MM.1S (cell line): ENCODE data around the gene SYT2.

ENCODE experiments used
- DNase-seq: peaks from one replicate; pipeline ENCODE4 v3.0.0-alpha.2; 2015
- H2AFZ ChIP-seq: fragments of 300-600 bp; sonication (generic); 2 replicates; pipeline ENCODE4 v1.6.0; 2016; ENCODE audit warnings: antibody characterized with exemption, low read length
- H3F3A ChIP-seq: fragments of 300-600 bp; sonication (generic); 2 replicates; pipeline ENCODE4 v1.6.1; 2016; ENCODE audit warnings: mild to moderate bottlenecking, antibody characterized with exemption, low read length, moderate library complexity, mixed read lengths; ENCODE audit not compliant: insufficient read depth
- H3K27ac ChIP-seq: fragments of 300-600 bp; sonication (generic); 2 replicates; pipeline ENCODE4 v1.5.1; 2016; ENCODE audit warnings: mild to moderate bottlenecking, low read length
- H3K27me3 ChIP-seq: fragments of 300-600 bp; sonication (generic); replicated peaks from 2 replicates; pipeline ENCODE4 v1.6.0; 2016; ENCODE audit warnings: low read length; ENCODE audit not compliant: insufficient read depth
- H3K36me3 ChIP-seq: fragments of 300-600 bp; sonication (generic); replicated peaks from 2 replicates; pipeline ENCODE4 v1.6.1; 2016; ENCODE audit warnings: mild to moderate bottlenecking, low read length, mixed read lengths; ENCODE audit not compliant: insufficient read depth
- H3K4me1 ChIP-seq: fragments of 300-600 bp; sonication (generic); 2 replicates; pipeline ENCODE4 v1.6.1; 2016; ENCODE audit warnings: low read length, mixed read lengths
- H3K4me2 ChIP-seq: fragments of 300-600 bp; sonication (generic); 2 replicates; pipeline ENCODE4 v1.6.0; 2016; ENCODE audit warnings: low read depth, low read length
- H3K4me3 ChIP-seq: fragments of 300-600 bp; sonication (generic); 2 replicates; pipeline ENCODE4 v1.5.1; 2016; ENCODE audit warnings: low read length, mixed read lengths
- H3K79me2 ChIP-seq: fragments of 300-600 bp; sonication (generic); 2 replicates; pipeline ENCODE4 v1.6.1; 2016; ENCODE audit warnings: mixed run types, low read length, mixed read lengths
- H3K9ac ChIP-seq: fragments of 300-600 bp; sonication (generic); 2 replicates; pipeline ENCODE4 v1.6.1; 2016; ENCODE audit warnings: low read length, mixed read lengths
- H3K9me2 ChIP-seq: fragments of 300-600 bp; sonication (generic); replicated peaks from 2 replicates; pipeline ENCODE4 v1.6.1; 2016; ENCODE audit warnings: mild to moderate bottlenecking, low read length, mixed read lengths; ENCODE audit not compliant: insufficient read depth
- H3K9me3 ChIP-seq: fragments of 300-600 bp; sonication (generic); replicated peaks from 2 replicates; pipeline ENCODE4 v1.6.1; 2016; ENCODE audit warnings: mild to moderate bottlenecking, low read length, mixed read lengths; ENCODE audit not compliant: insufficient read depth
- H4K20me1 ChIP-seq: fragments of 300-600 bp; sonication (generic); 2 replicates; pipeline ENCODE4 v1.6.1; 2016; ENCODE audit warnings: mild to moderate bottlenecking, low read length, moderate library complexity, mixed read lengths; ENCODE audit not compliant: insufficient read depth
- CTCF ChIP-seq: fragments of 300-600 bp; sonication (generic); IDR thresholded peaks from 2 replicates; pipeline ENCODE4 v1.5.1; 2016; ENCODE audit warnings: antibody characterized with exemption, low read length, mixed read lengths
- EZH2 ChIP-seq: fragments of 300-600 bp; sonication (generic); optimal IDR thresholded peaks from 2 replicates; pipeline ENCODE3; 2017; ENCODE audit warnings: low read depth, mild to moderate bottlenecking, antibody characterized with exemption, low read length, mixed read lengths
- EZH2phosphoT487 ChIP-seq: fragments of 300-600 bp; sonication (generic); IDR thresholded peaks from 2 replicates; pipeline ENCODE4 v1.6.1; 2018; ENCODE audit warnings: antibody characterized with exemption, low read length

Gene SYT2

GRCh38 chr1:202677433-202677832 is 32.8 kb downstream of the SYT2 start:
- H3K9me3 ChIP-seq, result no peaks in the 10 kb centered on the region
- no peak overlapping the region for H3K27ac ChIP-seq
- H3K4me1 ChIP-seq, result no peaks in the 10 kb centered on the region
- no peak overlapping the region for H2AFZ ChIP-seq
- no peak overlapping the region for H3K4me2 ChIP-seq
- H4K20me1 ChIP-seq, result no peaks in the 10 kb centered on the region
- H3K36me3 ChIP-seq, result no peaks in the 10 kb centered on the region
- H3K4me3 ChIP-seq, result no peak overlapping the region
- TF ChIP-seq CTCF (no peak), EZH2phosphoT487 (no peak), EZH2 (no peak)
- H3K9ac ChIP-seq, result no peak overlapping the region
- no peaks in the 10 kb centered on the region for H3K9me2 ChIP-seq
- DNase-seq, result no peak
- peaks cover 12% of the 10 kb centered on the region for H3K27me3 ChIP-seq
- H3K79me2 ChIP-seq, result no peaks in the 10 kb centered on the region
- H3F3A ChIP-seq, result no peaks in the 10 kb centered on the region

GRCh38 chr1:202673531-202673930 is 36.7 kb downstream of the SYT2 start:
- no peaks in the 10 kb centered on the region for H4K20me1 ChIP-seq
- no peaks in the 10 kb centered on the region for H3K79me2 ChIP-seq
- no peak overlapping the region for H3K4me3 ChIP-seq
- no peak overlapping the region for H2AFZ ChIP-seq
- no peak for DNase-seq
- no peaks in the 10 kb centered on the region for H3F3A ChIP-seq
- no peaks in the 10 kb centered on the region for H3K9me3 ChIP-seq
- TF ChIP-seq EZH2phosphoT487 (no peak), CTCF (no peak), EZH2 (no peak)
- no peaks in the 10 kb centered on the region for H3K4me1 ChIP-seq
- no peaks in the 10 kb centered on the region for H3K9me2 ChIP-seq
- no peak overlapping the region for H3K4me2 ChIP-seq
- no peak overlapping the region for H3K9ac ChIP-seq
- no peak overlapping the region for H3K27ac ChIP-seq
- H3K27me3 ChIP-seq, result no peaks in the 10 kb centered on the region
- H3K36me3 ChIP-seq, result no peaks in the 10 kb centered on the region

- H3K79me2 ChIP-seq, result no peaks in the 10 kb centered on the region
- no peak for TF ChIP-seq EZH2
- no peak for TF ChIP-seq CTCF
- TF ChIP-seq EZH2phosphoT487, result no peak
- no peak overlapping the region for H2AFZ ChIP-seq
- H3K27me3 ChIP-seq, result no peaks in the 10 kb centered on the region
- H3K4me3 ChIP-seq, result no peak overlapping the region
- no peaks in the 10 kb centered on the region for H4K20me1 ChIP-seq
- H3K4me1 ChIP-seq, result no peaks in the 10 kb centered on the region
- no peak overlapping the region for H3K4me2 ChIP-seq
- no peak overlapping the region for H3K9ac ChIP-seq
- DNase-seq, result no peak
- no peaks in the 10 kb centered on the region for H3K9me3 ChIP-seq
- H3K9me2 ChIP-seq, result no peaks in the 10 kb centered on the region
- H3F3A ChIP-seq, result no peaks in the 10 kb centered on the region
- H3K27ac ChIP-seq, result no peak overlapping the region
- H3K36me3 ChIP-seq, result no peaks in the 10 kb centered on the region
Measured at GRCh38 chr1:202671399-202671798, 38.9 kb downstream of the SYT2 start.

- Histone ChIP-seq H3K9me2 (no peaks in the 10 kb centered on the region), H3K27me3 (peaks cover 27% of the 10 kb centered on the region), H3F3A (no peaks in the 10 kb centered on the region), H3K36me3 (no peaks in the 10 kb centered on the region), H3K9ac (no peak overlapping the region), H3K4me2 (no peak overlapping the region), H3K27ac (no peak overlapping the region), H3K4me1 (no peaks in the 10 kb centered on the region), H4K20me1 (no peaks in the 10 kb centered on the region), H3K79me2 (no peaks in the 10 kb centered on the region), H3K9me3 (no peaks in the 10 kb centered on the region), H3K4me3 (no peak overlapping the region), H2AFZ (no peak overlapping the region)
- no peak for DNase-seq
- no peak for TF ChIP-seq EZH2
- no peak for TF ChIP-seq CTCF
- no peak for TF ChIP-seq EZH2phosphoT487
Measured at GRCh38 chr1:202665417-202665816, 44.8 kb downstream of the SYT2 start.
